K562 (cell line): Measurements from ENCODE around the gene GATAD1. TPM values are rescaled to one million over a fixed set of nuclear protein-coding genes. Genes with fewer than 3 reads are reported as not detected.

Source experiments
- ATF3 ChIP-seq, 2 experiments: fragments of 450-650 bp in 1 of 2; sonication (generic) in 1 of 2; formaldehyde crosslinking in 1 of 2; IDR thresholded peaks in 1 of 2; conservative IDR thresholded peaks in 1 of 2; 2 replicates each; pipeline versions ENCODE4 v1.6.1 to v1.8.1; 2016 to 2023; ENCODE audit warnings: mild to moderate bottlenecking in 2 of 2, moderate library complexity in 2 of 2, inconsistent platforms in 1 of 2, missing genetic modification reagents in 1 of 2
- CBX2 ChIP-seq: fragments of 200-600 bp; sonication (generic); IDR thresholded peaks from one replicate; pipeline ENCODE4 v1.6.1; 2012; ENCODE audit warnings: mild to moderate bottlenecking, low read length, inconsistent platforms; ENCODE audit not compliant: insufficient read depth, poor library complexity, severe bottlenecking
- CCNT2 ChIP-seq: IDR thresholded peaks from 2 replicates; pipeline ENCODE4 v1.6.1; 2011; ENCODE audit warnings: borderline replicate concordance, low read depth, mild to moderate bottlenecking, moderate library complexity, mixed read lengths, low read length; ENCODE audit not compliant: insufficient read length; ENCODE audit errors: extremely low read depth
- HOMEZ ChIP-seq: fragments of 250-450 bp; sonication (Bioruptor Pico); IDR thresholded peaks from 2 replicates; pipeline ENCODE4 v1.4.0; 2020; ENCODE audit warnings: mild to moderate bottlenecking, moderate library complexity
- KLF10 ChIP-seq: fragments of 250-450 bp; sonication (Bioruptor Pico); IDR thresholded peaks from 2 replicates; pipeline ENCODE4 v1.6.1; 2021; ENCODE audit warnings: matching md5 sums
- RAD21 ChIP-seq, 2 experiments: fragments of 250-450 bp in 1 of 2; fragments of 450-650 bp in 1 of 2; sonication (Bioruptor Pico) in 1 of 2; formaldehyde crosslinking in 1 of 2; IDR thresholded peaks in 1 of 2; conservative IDR thresholded peaks in 1 of 2; 2 replicates each; pipeline versions ENCODE4 v1.4.0 to v1.8.0; 2020 to 2022; ENCODE audit warnings: mild to moderate bottlenecking in 2 of 2, moderate library complexity in 1 of 2
- REST ChIP-seq, 2 experiments: fragments of 450-650 bp; formaldehyde crosslinking in 1 of 2; IDR thresholded peaks; 2 replicates each; pipeline versions ENCODE4 v1.4.0 to v1.6.1; 2014 to 2020; ENCODE audit warnings: mild to moderate bottlenecking in 2 of 2, borderline replicate concordance in 1 of 2, low read depth in 1 of 2
- ZBTB7A ChIP-seq: IDR thresholded peaks from 2 replicates; pipeline ENCODE4 v1.6.1; 2011; ENCODE audit warnings: low read depth, mild to moderate bottlenecking, low read length, moderate library complexity, borderline replicate concordance; ENCODE audit not compliant: control insufficient read depth
- polyA plus RNA-seq, 8 experiments: library from polyadenylated mRNA; depleted of rRNA in 4 of 8; stranded (reverse) in 5 of 8; unstranded in 3 of 8; fragments of >200 nt; fragmentation: Nextera tagmentation in 2 of 8; fragmentation: Illumina TruSeq in 1 of 8; extraction: Ambion mirVana in 2 of 8; extraction: Trizol in 1 of 8; gene quantifications; 2 replicates each; pipeline versions ENCODE4 v1.2.1 to v1.2.3, GENCODE V29; 2011 to 2014; ENCODE audit warnings: inconsistent platforms in 1 of 8, missing spikeins in 1 of 8
- total RNA-seq, 7 experiments: library from RNA; depleted of rRNA in 6 of 7; stranded (reverse); fragments of >200 nt in 6 of 7; fragmentation: Illumina TruSeq in 2 of 7; extraction: Trizol in 2 of 7; gene quantifications; 2 replicates each; pipeline versions ENCODE4 v1.2.1 to v1.2.3, GENCODE V29; 2011 to 2021; ENCODE audit warnings: low replicate concordance in 1 of 7

GATAD1 gene
- total and polyA plus RNA-seq, 9 of the 15 experiments (the other 6 are each of a cell fraction or from before 2014, with no cell fraction given) = 9.3 to 67.7 (median 34.3) TPM

GRCh38 chr7:92417913-92418312 is 29.4 kb upstream of the GATAD1 start (continued):
- TF ChIP-seq ATF3 (IDR thresholded peaks at IDR 0.05) (no peak), ATF3 (CRISPR knock-in tag; conservative IDR thresholded peaks at IDR 0.05) (no peak), RAD21 (CRISPR knock-in tag; conservative IDR thresholded peaks at IDR 0.05 in 1 of 2, IDR thresholded peaks at IDR 0.05 in 1 of 2) (peak in 1 of 2 experiments; percentile 61; a peak in 3 of 4 replicates), CBX2 (no peak), REST (IDR thresholded peaks at IDR 0.05; ENCODE audit: borderline replicate concordance) (peak; percentile 17; the same call in 1 of the 2 replicates), REST (CRISPR knock-in tag; IDR thresholded peaks at IDR 0.05; ENCODE audit: low read depth) (no peak), CCNT2 (no peak), KLF10 (CRISPR knock-in tag) (no peak), ZBTB7A (0 out of 2 replicates have a peak, but pooled peaks have one; percentile 24), HOMEZ (CRISPR knock-in tag) (no peak)
